ENCODE data around the gene RBM20. TPM values are rescaled to one million over a fixed set of nuclear protein-coding genes. Genes with fewer than 3 reads are reported as not detected.
"Not testable (repeated sequence)": the region's sequence is repeated elsewhere in the genome, so short reads cannot be mapped to it uniquely, and the experiment has no call there.

The RBM20 gene
- total RNA-seq, 2 experiments from 2014 or later = 0.03 TPM; not detected in 1

DNA sequence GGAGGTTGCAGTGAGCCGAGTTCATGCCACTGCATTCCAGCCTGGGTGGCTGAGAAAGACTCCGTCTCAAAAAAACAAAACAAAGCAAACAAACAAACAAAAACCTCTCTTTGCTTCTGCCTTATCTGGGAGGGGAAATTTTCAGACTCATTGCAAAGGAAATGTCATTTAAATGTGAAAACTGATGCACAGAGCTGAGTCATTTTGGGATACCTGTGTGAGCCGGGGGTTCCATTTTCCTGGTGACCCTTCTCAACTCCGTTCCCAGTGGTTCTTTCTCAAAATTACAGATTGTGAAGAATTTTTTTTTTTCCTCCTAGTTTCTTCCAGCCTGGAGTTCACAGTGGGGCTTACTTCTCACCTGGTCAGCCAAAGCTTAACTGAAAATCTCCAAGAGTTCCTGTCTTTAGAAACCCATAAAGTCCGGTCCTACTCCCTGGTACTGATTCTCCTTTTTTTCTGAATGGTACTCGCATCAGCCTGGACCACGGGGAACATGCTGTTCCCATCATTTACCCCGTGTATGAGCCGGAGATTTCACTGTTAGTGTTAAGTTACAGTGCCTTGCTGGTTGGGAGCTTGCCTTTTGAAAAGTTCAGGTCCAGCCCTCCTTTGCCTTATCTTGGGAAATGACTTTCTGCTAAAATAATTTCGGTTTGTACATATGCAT, 56.9 kb downstream of the RBM20 start:
- Mint-ChIP-seq H3K36me3 (ENCODE audit: low read depth) (no peaks in the 10 kb centered on the region), H3K27me3 (ENCODE audit: low read depth) (peaks cover 5% of the 10 kb centered on the region), H3K4me3 (no peak overlapping the region), H3K4me1 (ENCODE audit: low read depth) (peaks cover 7% of the 10 kb centered on the region), H3K9me3 (ENCODE audit: insufficient read depth) (no peaks in the 10 kb centered on the region), H3K27ac (no peak overlapping the region)
- no peak for DNase-seq
- ChIA-PET CTCF (no interaction called here), POLR2A (interaction anchor here (0.6 to 0.8 kb wide), 2 partner anchors 25 to 31 kb away, joined by 3 to 4 read pairs; no protein-coding TSS in a partner anchor)
- no peak for ATAC-seq

DNA sequence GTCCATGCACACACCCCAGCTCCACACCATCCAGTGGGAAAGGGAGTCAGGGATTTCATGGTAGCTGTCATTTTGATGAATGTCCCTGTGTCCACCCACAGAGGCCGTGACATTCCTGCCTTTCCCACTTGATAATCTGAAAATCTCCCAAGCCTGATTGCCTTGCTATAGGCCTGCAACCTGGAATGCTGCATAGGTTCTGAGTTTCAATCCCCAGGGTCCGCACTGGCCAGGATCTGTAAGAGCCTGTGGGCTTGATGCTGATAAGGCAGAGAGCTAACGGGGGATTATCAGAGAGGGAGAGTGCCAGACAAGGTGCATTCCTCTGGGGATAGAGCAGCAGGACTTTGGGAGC, 57.5 kb downstream of the RBM20 start:
- Mint-ChIP-seq H3K9me3 (ENCODE audit: insufficient read depth) (no peaks in the 10 kb centered on the region), H3K36me3 (ENCODE audit: low read depth) (no peaks in the 10 kb centered on the region), H3K4me3 (no peak overlapping the region), H3K4me1 (ENCODE audit: low read depth) (peaks cover 7% of the 10 kb centered on the region), H3K27ac (no peak overlapping the region), H3K27me3 (ENCODE audit: low read depth) (peaks cover 9% of the 10 kb centered on the region)
- ChIA-PET POLR2A (no interaction called here), CTCF (no interaction called here)
- ATAC-seq = no peak
- DNase-seq = no peak

DNA sequence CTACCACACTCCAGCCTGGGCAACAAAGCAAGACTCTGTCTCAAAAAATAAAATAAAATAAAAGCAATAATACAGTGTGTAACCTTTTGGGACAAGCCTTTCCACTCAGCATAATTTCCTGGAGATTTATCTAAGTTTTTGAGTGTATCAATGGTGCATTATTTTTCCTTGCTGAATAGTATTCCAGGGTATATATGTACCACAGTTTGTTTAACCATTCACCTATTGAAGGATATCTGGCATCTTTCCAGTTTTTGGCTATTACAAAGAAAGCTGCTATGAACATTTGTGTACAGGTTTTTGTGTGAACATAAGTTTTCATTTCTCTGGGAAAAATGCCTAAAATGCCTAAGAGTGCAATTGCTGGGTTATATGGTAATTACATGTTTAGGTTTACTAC, 59.9 kb downstream of the RBM20 start:
- DNase-seq (no peak), ATAC-seq (no peak)
- CTCF ChIA-PET = no interaction called here
- Mint-ChIP-seq H3K36me3 (ENCODE audit: low read depth) (no peaks in the 10 kb centered on the region), H3K27me3 (ENCODE audit: low read depth) (peaks cover 13% of the 10 kb centered on the region), H3K27ac (no peak overlapping the region), H3K9me3 (ENCODE audit: insufficient read depth) (no peaks in the 10 kb centered on the region), H3K4me3 (no peak overlapping the region), H3K4me1 (ENCODE audit: low read depth) (peaks cover 7% of the 10 kb centered on the region)
- POLR2A ChIA-PET = no interaction called here

DNA sequence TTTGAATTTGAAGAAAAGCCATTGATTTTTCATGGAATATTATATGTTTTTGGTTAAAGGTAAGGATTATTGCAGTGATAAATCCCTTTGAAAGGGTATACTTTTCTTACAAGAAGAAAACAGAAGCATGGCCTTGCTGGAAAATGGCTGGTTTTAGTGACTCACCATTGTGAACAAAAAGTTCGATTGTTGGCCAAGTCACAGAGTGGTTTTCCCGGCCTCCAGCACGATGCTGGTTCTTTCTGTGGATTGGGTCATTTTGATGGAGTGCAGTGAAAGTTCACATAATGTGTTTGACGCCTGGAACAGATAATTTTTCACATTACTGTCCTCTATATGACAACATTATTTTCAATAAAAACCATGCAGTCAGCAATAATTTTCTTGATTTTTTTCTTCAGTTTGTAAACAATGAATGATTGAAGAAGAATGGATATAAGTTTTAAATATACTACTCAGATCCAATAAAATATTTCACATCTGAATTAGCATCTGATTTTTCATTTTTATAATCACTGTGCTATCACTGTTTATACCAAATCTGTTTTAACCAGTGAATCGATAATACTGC, 60.9 kb downstream of the RBM20 start:
- POLR2A ChIA-PET = no interaction called here

DNA sequence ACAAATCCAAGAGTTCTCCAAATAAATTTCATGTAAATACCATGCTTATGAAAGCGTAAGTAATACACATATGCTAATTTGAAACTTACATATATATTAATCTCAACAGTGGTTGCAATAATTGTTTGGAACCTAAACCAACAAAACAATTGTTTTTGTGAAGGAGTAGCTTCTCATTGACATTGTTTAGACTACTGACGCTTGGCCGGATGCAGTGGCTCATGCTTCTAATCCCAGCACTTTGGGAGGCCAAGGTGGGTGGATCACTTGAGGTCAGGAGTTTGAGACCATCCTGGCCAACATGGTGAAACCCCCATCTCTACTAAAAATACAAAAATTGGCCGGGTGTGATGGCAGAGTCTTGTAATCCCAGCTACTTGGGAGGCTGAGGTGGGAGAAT, 61.5 kb downstream of the RBM20 start:
- H3K27ac Mint-ChIP-seq; ATAC-seq; H3K4me1 Mint-ChIP-seq (ENCODE audit: low read depth); DNase-seq; POLR2A ChIA-PET; H3K4me3 Mint-ChIP-seq; H3K9me3 Mint-ChIP-seq (ENCODE audit: insufficient read depth); H3K36me3 Mint-ChIP-seq (ENCODE audit: low read depth): not testable (repeated sequence)
- CTCF ChIA-PET = interaction anchor here (1.7 kb wide), 1 partner anchor 23 kb away, joined by 3 read pairs; no protein-coding TSS in a partner anchor
- peaks cover 13% of the 10 kb centered on the region for H3K27me3 Mint-ChIP-seq (ENCODE audit: low read depth)

More for the DNA sequence above, 60.9 kb downstream of the RBM20 start:
- Mint-ChIP-seq H3K27me3 (ENCODE audit: low read depth) (peaks cover 13% of the 10 kb centered on the region), H3K27ac (no peak overlapping the region), H3K9me3 (ENCODE audit: insufficient read depth) (no peaks in the 10 kb centered on the region), H3K4me1 (ENCODE audit: low read depth) (peaks cover 7% of the 10 kb centered on the region), H3K4me3 (no peak overlapping the region), H3K36me3 (ENCODE audit: low read depth) (no peaks in the 10 kb centered on the region)
- no peak for DNase-seq
- ATAC-seq = no peak
- CTCF ChIA-PET = no interaction called here

DNA sequence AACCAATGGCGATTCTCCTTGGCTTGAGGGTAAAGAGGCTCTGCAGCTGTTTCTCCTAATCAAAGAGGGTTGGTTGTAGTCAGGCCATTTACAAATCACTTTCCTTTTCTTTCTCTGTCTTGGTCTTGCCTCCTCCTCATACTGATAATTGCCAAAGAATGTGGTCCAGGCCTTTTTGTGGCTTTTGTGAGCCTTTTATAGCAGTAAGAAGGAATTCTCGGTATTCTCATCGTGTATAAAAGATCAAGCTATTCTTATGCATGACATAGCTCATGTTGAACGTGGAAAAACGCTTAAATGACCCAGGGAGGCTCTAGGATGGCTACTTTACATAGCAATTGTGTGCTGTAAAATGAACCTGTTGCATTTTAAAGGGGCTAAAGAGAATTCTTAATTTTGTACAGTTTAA, 62.6 kb downstream of the RBM20 start:
- POLR2A ChIA-PET = no interaction called here
- no peak overlapping the region for H3K27ac Mint-ChIP-seq

DNA sequence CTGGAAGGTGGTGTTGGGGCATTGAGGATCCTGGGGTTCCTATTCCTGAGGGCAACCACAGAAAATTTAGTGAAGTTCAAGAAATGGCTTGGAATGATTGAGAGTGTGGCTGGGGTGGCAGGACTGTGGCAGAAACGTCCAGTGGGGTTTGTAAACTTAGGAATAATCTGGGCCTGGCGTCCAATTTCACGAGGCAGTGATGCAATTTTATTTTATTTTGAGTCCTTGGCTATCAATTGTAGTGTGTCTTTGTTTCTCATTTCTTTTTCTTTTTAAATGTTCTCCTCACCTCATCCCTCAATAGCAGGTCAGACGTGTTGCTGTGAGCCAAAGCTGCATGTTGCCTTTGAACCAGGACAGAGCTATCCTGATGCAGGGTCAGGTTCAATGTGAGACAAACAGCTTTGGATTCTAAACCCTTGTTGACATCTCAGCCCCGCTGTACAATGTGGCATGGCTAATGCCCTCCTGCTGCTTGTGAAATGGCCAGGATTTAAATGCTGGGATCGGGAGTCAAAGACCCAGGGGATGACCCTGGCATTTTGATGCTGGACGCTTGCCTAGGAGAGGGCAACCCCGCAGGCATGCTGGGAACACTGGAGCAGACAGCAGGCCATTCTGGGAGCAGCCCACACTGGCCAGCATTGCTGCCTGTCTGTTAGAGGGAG, 64.8 kb downstream of the RBM20 start:
- no peak overlapping the region for H3K4me3 Mint-ChIP-seq
- DNase-seq = no peak
- no peak overlapping the region for H3K27ac Mint-ChIP-seq
- POLR2A ChIA-PET = no interaction called here
- H3K4me1 Mint-ChIP-seq (ENCODE audit: low read depth) = no peaks in the 10 kb centered on the region
- H3K36me3 Mint-ChIP-seq (ENCODE audit: low read depth) = no peaks in the 10 kb centered on the region
- peaks cover 13% of the 10 kb centered on the region for H3K27me3 Mint-ChIP-seq (ENCODE audit: low read depth)
- H3K9me3 Mint-ChIP-seq (ENCODE audit: insufficient read depth) = no peaks in the 10 kb centered on the region
- CTCF ChIA-PET = interaction anchor here (1.6 kb wide), 1 partner anchor 37 kb away, joined by 6 read pairs; no protein-coding TSS in a partner anchor
- ATAC-seq = no peak

More for the DNA sequence above, 62.6 kb downstream of the RBM20 start:
- peaks cover 13% of the 10 kb centered on the region for H3K27me3 Mint-ChIP-seq (ENCODE audit: low read depth)
- H3K4me1 Mint-ChIP-seq (ENCODE audit: low read depth) = no peaks in the 10 kb centered on the region
- DNase-seq = no peak
- no peaks in the 10 kb centered on the region for H3K9me3 Mint-ChIP-seq (ENCODE audit: insufficient read depth)
- CTCF ChIA-PET = interaction anchor here (1.2 to 2.0 kb wide), 4 partner anchors 24 to 239 kb away, joined by 3 to 10 read pairs (median 3); no protein-coding TSS in a partner anchor
- no peak for ATAC-seq
- no peak overlapping the region for H3K4me3 Mint-ChIP-seq
- H3K36me3 Mint-ChIP-seq (ENCODE audit: low read depth) = no peaks in the 10 kb centered on the region

DNA sequence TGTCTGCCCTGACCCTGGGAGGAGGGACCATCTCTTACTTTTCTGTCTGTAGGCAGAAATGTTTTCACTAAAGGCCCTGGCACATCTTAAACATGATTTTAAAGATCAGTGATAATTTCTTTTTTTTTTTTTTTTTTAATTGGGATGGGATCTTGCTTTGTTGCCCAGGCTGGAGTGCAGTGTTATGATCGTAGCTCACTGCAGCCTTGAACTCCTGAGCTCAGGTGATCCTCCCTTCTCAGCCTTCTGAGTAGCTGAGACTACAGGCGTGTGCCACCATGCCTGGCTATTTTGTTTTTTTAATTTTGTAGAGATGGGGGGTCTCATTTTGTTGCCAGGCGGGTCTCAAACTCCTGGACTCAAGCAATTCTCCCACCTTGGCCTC, 65.3 kb downstream of the RBM20 start:
- ATAC-seq (no peak), DNase-seq (no peak)
- Mint-ChIP-seq H3K9me3 (ENCODE audit: insufficient read depth) (no peaks in the 10 kb centered on the region), H3K27me3 (ENCODE audit: low read depth) (peaks cover 13% of the 10 kb centered on the region), H3K36me3 (ENCODE audit: low read depth) (no peaks in the 10 kb centered on the region), H3K4me1 (ENCODE audit: low read depth) (no peaks in the 10 kb centered on the region), H3K4me3 (no peak overlapping the region), H3K27ac (no peak overlapping the region)
- POLR2A ChIA-PET = no interaction called here
- CTCF ChIA-PET = interaction anchor here (1.6 kb wide), 1 partner anchor 38 kb away, joined by 6 read pairs; no protein-coding TSS in a partner anchor

DNA sequence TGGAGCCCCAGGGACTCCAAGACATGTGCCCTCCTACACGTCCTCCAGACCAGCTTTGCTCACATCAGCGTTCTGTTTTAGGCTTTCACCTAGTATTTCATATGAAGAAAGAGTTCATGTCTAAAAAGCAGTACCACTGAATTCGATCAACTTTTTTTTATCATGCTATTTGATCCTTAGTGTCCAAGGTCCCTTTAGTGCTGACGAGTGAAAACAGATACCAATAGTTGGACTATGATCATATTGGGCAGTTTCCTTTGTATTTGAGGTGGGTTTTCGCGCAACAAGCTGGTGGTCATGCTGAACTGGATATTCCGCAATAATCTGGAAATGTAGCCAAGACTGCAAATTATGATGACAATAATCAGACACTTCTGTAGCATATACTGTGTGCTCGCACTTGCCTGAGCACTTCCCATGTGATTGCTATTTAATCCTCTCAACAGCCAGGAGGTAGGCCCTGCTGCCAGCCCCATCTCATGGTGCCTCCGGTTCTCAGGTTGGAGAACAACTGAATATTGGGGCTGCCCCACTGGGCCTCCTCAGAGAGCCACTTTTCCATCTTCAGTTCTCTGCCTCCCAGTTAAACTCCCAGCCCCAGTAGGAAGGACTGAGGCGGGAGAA, 65.9 kb downstream of the RBM20 start:
- POLR2A ChIA-PET = no interaction called here
- Mint-ChIP-seq H3K27ac (no peak overlapping the region), H3K9me3 (ENCODE audit: insufficient read depth) (no peaks in the 10 kb centered on the region), H3K27me3 (ENCODE audit: low read depth) (peaks cover 13% of the 10 kb centered on the region), H3K36me3 (ENCODE audit: low read depth) (no peaks in the 10 kb centered on the region), H3K4me1 (ENCODE audit: low read depth) (no peaks in the 10 kb centered on the region), H3K4me3 (no peak overlapping the region)
- CTCF ChIA-PET = no interaction called here
- DNase-seq = no peak
- no peak for ATAC-seq

DNA sequence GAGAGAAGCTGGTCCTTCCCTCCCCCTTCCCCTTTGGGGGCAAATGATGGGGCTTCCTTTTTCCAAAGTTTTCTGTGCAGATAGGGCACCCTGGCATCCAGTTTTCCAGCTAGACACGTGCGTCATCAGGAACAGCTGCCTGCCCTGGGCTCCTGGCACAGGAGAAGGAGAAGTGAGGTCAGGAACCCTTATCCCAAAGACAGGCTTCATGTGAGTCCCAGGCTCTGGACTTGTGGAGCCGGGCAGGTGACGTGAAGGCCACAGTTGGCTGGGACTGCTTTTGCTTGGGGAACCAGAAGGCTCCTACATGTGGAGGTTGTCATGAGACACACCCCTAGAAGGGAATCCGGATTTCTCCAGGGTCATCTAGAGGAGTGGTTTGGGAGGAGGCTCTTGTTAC, 66.5 kb downstream of the RBM20 start:
- Mint-ChIP-seq H3K27me3 (ENCODE audit: low read depth) (peaks cover 13% of the 10 kb centered on the region), H3K36me3 (ENCODE audit: low read depth) (no peaks in the 10 kb centered on the region), H3K4me1 (ENCODE audit: low read depth) (no peaks in the 10 kb centered on the region), H3K4me3 (no peak overlapping the region), H3K27ac (no peak overlapping the region), H3K9me3 (ENCODE audit: insufficient read depth) (no peaks in the 10 kb centered on the region)
- POLR2A ChIA-PET = no interaction called here
- ATAC-seq (no peak), DNase-seq (no peak)
- CTCF ChIA-PET = interaction anchor here (1.0 kb wide), 1 partner anchor 30 kb away, joined by 3 read pairs; no protein-coding TSS in a partner anchor

DNA sequence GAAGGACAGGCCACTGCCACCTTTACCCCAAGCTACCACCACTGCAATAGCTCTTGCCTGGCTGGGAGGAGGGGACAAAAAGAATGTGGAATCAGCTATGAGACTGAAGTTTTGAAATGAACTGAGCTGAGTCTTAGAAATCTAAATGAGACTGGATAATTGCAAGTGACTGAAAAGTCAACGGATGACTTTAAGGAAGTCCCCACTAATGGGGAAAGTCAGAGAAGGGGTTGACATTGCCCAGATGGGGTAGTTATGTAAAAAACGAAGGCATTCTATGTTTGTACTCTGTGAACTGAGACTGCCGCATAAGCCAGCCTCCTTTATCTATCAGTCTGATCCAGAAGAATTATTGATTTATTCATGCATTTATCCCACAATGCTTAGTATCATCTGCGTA, 67.2 kb downstream of the RBM20 start:
- CTCF ChIA-PET = interaction anchor here (0.9 to 1.0 kb wide), 2 partner anchors 31 to 44 kb away, joined by 3 read pairs; no protein-coding TSS in a partner anchor
- H3K4me1 Mint-ChIP-seq (ENCODE audit: low read depth) = no peaks in the 10 kb centered on the region
- no peak overlapping the region for H3K4me3 Mint-ChIP-seq

DNA sequence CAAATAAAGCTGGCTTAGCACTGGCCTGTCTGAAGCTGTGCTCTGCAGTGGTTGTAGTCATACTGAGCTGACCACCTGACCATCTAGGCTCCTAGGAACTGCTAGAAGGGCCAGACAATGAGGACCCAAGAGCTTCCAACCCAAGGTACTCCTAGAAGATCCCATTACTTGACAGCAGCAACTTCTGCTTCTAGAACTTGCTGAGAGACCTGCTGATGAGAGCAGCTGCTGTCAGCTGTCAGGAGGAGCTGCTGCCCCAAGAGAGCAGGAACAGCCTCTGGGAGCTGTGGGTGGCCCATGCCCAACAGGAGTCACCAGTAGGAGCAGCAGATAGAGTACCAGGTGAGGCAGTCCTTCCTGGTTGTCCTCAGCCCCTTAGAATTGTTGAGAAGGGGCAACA, 70.2 kb downstream of the RBM20 start:
- ChIA-PET CTCF (interaction anchor here (0.6 kb wide), 1 partner anchor 42 kb away, joined by 3 read pairs; no protein-coding TSS in a partner anchor), POLR2A (no interaction called here)
- H3K4me1 Mint-ChIP-seq (ENCODE audit: low read depth) = no peaks in the 10 kb centered on the region
- no peaks in the 10 kb centered on the region for H3K9me3 Mint-ChIP-seq (ENCODE audit: insufficient read depth)
- no peaks in the 10 kb centered on the region for H3K27me3 Mint-ChIP-seq (ENCODE audit: low read depth)
- H3K27ac Mint-ChIP-seq = no peak overlapping the region
- no peak for DNase-seq
- no peak overlapping the region for H3K4me3 Mint-ChIP-seq
- ATAC-seq = no peak
- H3K36me3 Mint-ChIP-seq (ENCODE audit: low read depth) = no peaks in the 10 kb centered on the region

More for the DNA sequence above, 67.2 kb downstream of the RBM20 start:
- no peaks in the 10 kb centered on the region for H3K9me3 Mint-ChIP-seq (ENCODE audit: insufficient read depth)
- H3K27ac Mint-ChIP-seq = no peak overlapping the region
- POLR2A ChIA-PET = no interaction called here
- DNase-seq = no peak
- ATAC-seq = no peak
- H3K36me3 Mint-ChIP-seq (ENCODE audit: low read depth) = no peaks in the 10 kb centered on the region
- H3K27me3 Mint-ChIP-seq (ENCODE audit: low read depth) = peaks cover 10% of the 10 kb centered on the region

All from activated CD8-positive, alpha-beta T cell treated with anti-CD3 and anti-CD28 coated beads, Interleukin-2, amount 10 ng/mL, durations not matched to agents 7 days and 5 days (primary cell).